Right lobe of liver (tissue), 6 donors: ENCODE data around the gene RIMS4. TPM values are rescaled to one million over a fixed set of nuclear protein-coding genes. Genes with fewer than 3 reads are reported as not detected.

Experiments used
- ATAC-seq, 4 donors: fragments of 200-7000 bp; cut with Tn5 transposase; one replicate each; pipeline ENCODE4 v1.9.1; 2020; ENCODE audit warnings: mild to moderate bottlenecking in 4 of 4, moderate library complexity in 4 of 4
- DNase-seq, 3 donors: peaks; one replicate each; pipeline ENCODE4 v3.0.0-alpha.2; 2020
- H3K27ac ChIP-seq, 3 donors: fragments of 200-600 bp; one replicate each; pipeline ENCODE4 v1.8.0; 2022
- H3K27me3 ChIP-seq, 2 donors: fragments of 200-600 bp; one replicate each; pipeline ENCODE4 v1.8.0; 2022
- H3K36me3 ChIP-seq, 4 donors: fragments of 200-600 bp; sonication (generic) in 1 of 4; one replicate each; pipeline versions ENCODE4 v1.5.1 to v1.8.0; 2017 to 2022; ENCODE audit warnings: control low read depth in 1 of 4
- H3K4me1 ChIP-seq, 4 donors: fragments of 200-600 bp; sonication (generic) in 1 of 4; one replicate each; pipeline versions ENCODE4 v1.5.1 to v1.8.0; 2017 to 2022; ENCODE audit warnings: control low read depth in 1 of 4
- H3K4me3 ChIP-seq, 3 donors: fragments of 200-600 bp; one replicate each; pipeline ENCODE4 v1.8.0; 2022
- H3K9me3 ChIP-seq, 4 donors: fragments of 200-600 bp; sonication (generic) in 1 of 4; one replicate each; pipeline versions ENCODE4 v1.5.1 to v1.8.0; 2017 to 2022; ENCODE audit warnings: control low read depth in 1 of 4
- CTCF ChIP-seq, 4 donors: fragments of 200-600 bp in 3 of 4; fragments of 450-650 bp in 1 of 4; IDR thresholded peaks; one replicate each; pipeline versions ENCODE4 v1.5.1 to v1.8.0; 2016 to 2022; ENCODE audit warnings: antibody characterized with exemption in 4 of 4, mild to moderate bottlenecking in 2 of 4
- POLR2A ChIP-seq: fragments of 450-650 bp; IDR thresholded peaks from one replicate; pipeline ENCODE4 v1.6.1; 2017; ENCODE audit warnings: antibody characterized with exemption, mild to moderate bottlenecking
- WGBS: methylation state at CpG from one replicate; pipeline ENCODE4 v1.1.6; 2018; ENCODE audit warnings: low coverage, low lambda C conversion rate; ENCODE audit not compliant: insufficient coverage; ENCODE audit errors: missing lambda C conversion rate; 5-methylcytosine and 5-hydroxymethylcytosine counted together
- intact Hi-C, 2 donors: fragments of 100-400 bp; cut with DNase I; formaldehyde crosslinking; loops; one replicate each; pipeline versions ENCODE4 v1.11.2 to v1.14.1; 2022
- total RNA-seq, 6 experiments: library from RNA; depleted of rRNA in 2 of 6; stranded (reverse); fragments of >200 nt in 2 of 6; fragmentation: NEBNext Ultra II Directional in 3 of 6; extraction: Animal tissue kit (Norgen Biotek cat#: 25700) in 3 of 6; gene quantifications; one replicate each; pipeline versions ENCODE4 v1.1.0 to v1.2.4, GENCODE V29; 2016 to 2023
- donor health status: DM: no; HTN: yes; CAD: no.
- donor health status: DM: no; HTN: no; CAD: no.
- donor health status: DM: no; HTN: no; CAD: no.
- donor health status: DM: no; HTN: yes; CAD: no.
- donor health status: DM: no; HTN: yes; CAD: no.

The RIMS4 gene
- total RNA-seq, 6 experiments from 2014 or later: not detected

- no peak overlapping the region for H3K27ac ChIP-seq
- no peaks in the 10 kb centered on the region for H3K27me3 ChIP-seq
- ATAC-seq (no peak), DNase-seq (no peak)
- WGBS: 37% methylated on average over 3 of the region's 4 CpGs
- no peak for TF ChIP-seq POLR2A
- TF ChIP-seq CTCF (IDR thresholded peaks at IDR 0.05): no peak
- no peaks in the 10 kb centered on the region for H3K4me1 ChIP-seq
- H3K9me3 ChIP-seq: no peaks in the 10 kb centered on the region
- intact Hi-C loops: no loop called here
- H3K4me3 ChIP-seq: no peak overlapping the region
- no peaks in the 10 kb centered on the region for H3K36me3 ChIP-seq
Observed at GRCh38 chr20:44819936-44820335, 9.6 kb upstream of the RIMS4 start.

- no peaks in the 10 kb centered on the region for H3K9me3 ChIP-seq
- H3K36me3 ChIP-seq: no peaks in the 10 kb centered on the region
- intact Hi-C loops: no loop called here
- no peak for ATAC-seq
- no peak for DNase-seq
- no peaks in the 10 kb centered on the region for H3K27me3 ChIP-seq
- H3K4me3 ChIP-seq: no peak overlapping the region
- 52% methylated on average over 6 of the region's 6 CpGs for WGBS
- no peak overlapping the region for H3K27ac ChIP-seq
- TF ChIP-seq CTCF (IDR thresholded peaks at IDR 0.05): no peak
- no peak for TF ChIP-seq POLR2A
- no peaks in the 10 kb centered on the region for H3K4me1 ChIP-seq
Observed at GRCh38 chr20:44817143-44817910, 7.0 kb upstream of the RIMS4 start.

- H3K9me3 ChIP-seq: no peaks in the 10 kb centered on the region
- no peaks in the 10 kb centered on the region for H3K36me3 ChIP-seq
- H3K27ac ChIP-seq: no peak overlapping the region
- no peak for TF ChIP-seq POLR2A
- TF ChIP-seq CTCF (IDR thresholded peaks at IDR 0.05): no peak
- intact Hi-C loops: no loop called here
- DNase-seq: no peak
- WGBS: 81% methylated on average over 3 of the region's 5 CpGs
- H3K4me3 ChIP-seq: no peak overlapping the region
- peaks cover 0 to 9% of the 10 kb centered on the region in 2 donors for H3K27me3 ChIP-seq
- no peaks in the 10 kb centered on the region for H3K4me1 ChIP-seq
- ATAC-seq: no peak
Observed at GRCh38 chr20:44814937-44815336, 4.6 kb upstream of the RIMS4 start.

DNA sequence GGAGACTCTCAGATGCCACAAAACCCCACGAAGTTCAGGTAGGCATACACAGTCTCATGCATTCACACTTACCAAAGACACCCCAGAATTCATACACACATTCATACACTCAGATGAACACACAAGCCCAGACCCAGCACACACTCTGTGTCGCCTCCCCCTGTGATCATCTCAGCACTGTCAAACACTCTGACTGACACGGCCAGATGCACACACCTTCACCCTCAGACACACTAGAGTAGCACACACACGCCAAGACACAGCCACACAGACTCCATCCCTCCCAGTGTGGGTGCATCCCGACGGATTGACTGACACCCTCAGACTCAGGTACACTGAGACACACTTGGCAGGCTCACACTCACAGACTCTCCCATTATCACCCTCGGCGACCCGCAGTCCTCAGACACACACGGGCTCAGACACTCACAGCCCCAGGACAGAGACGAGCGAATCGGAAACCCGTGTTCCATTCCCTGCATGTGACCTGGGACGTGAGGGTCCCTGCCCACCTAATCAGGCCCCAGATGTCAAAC is 872 bp upstream of the RIMS4 start:
- Histone ChIP-seq H3K4me1 (no peaks in the 10 kb centered on the region), H3K4me3 (no peak overlapping the region), H3K27me3 (peaks cover 0 to 15% of the 10 kb centered on the region in 2 donors), H3K9me3 (no peaks in the 10 kb centered on the region), H3K27ac (no peak overlapping the region), H3K36me3 (no peaks in the 10 kb centered on the region)
- TF ChIP-seq POLR2A: no peak
- TF ChIP-seq CTCF (IDR thresholded peaks at IDR 0.05): no peak
- intact Hi-C loops: no loop called here
- DNase-seq (peak in 1 of 3 donors; percentile 32), ATAC-seq (no peak)
- WGBS: 63% methylated on average over 3 of the region's 15 CpGs
